H1 (cell line): ENCODE measurements around the gene PRR5.

ENCODE experiments used
- ATF2 ChIP-seq: IDR thresholded peaks from 2 replicates; pipeline ENCODE4 v1.6.1; 2012; ENCODE audit warnings: low read length, inconsistent platforms
- BRCA1 ChIP-seq: IDR thresholded peaks from 2 replicates; pipeline ENCODE4 v1.6.1; 2012; ENCODE audit warnings: low read depth, low read length, improper control_type of control experiment
- CHD2 ChIP-seq: IDR thresholded peaks from 2 replicates; pipeline ENCODE4 v1.6.1; 2012; ENCODE audit warnings: low read length, improper control_type of control experiment
- CTCF ChIP-seq, 3 experiments: IDR thresholded peaks; 1 replicate in 2 of 3; 2 replicates in 1 of 3; pipeline versions ENCODE4 v1.5.1 to v1.6.1; 2011; ENCODE audit warnings: low read length in 3 of 3, mild to moderate bottlenecking in 3 of 3, inconsistent platforms in 2 of 3, low read depth in 1 of 3, moderate library complexity in 1 of 3; ENCODE audit not compliant: insufficient read depth in 1 of 3; ENCODE audit errors: control extremely low read depth in 1 of 3
- EP300 ChIP-seq, 2 experiments: IDR thresholded peaks; 1 replicate in 1 of 2; 2 replicates in 1 of 2; pipeline ENCODE4 v1.6.1; 2011 to 2012; ENCODE audit warnings: low read depth in 2 of 2, low read length in 2 of 2, mild to moderate bottlenecking in 2 of 2, borderline replicate concordance in 1 of 2, inconsistent platforms in 1 of 2, moderate library complexity in 1 of 2
- EZH2 ChIP-seq: fragments of 200-600 bp; sonication (generic); IDR thresholded peaks from 2 replicates; pipeline ENCODE4 v1.7.1; 2012; ENCODE audit warnings: low read depth, mild to moderate bottlenecking, moderate library complexity, low read length, inconsistent platforms; ENCODE audit not compliant: severe bottlenecking
- POLR2A ChIP-seq, 2 experiments: IDR thresholded peaks; 1 replicate in 1 of 2; 2 replicates in 1 of 2; pipeline ENCODE4 v1.6.1; 2011; ENCODE audit warnings: low read depth in 2 of 2, low read length in 2 of 2, mild to moderate bottlenecking in 2 of 2; ENCODE audit errors: control extremely low read depth in 1 of 2
- POLR2AphosphoS5 ChIP-seq: IDR thresholded peaks from 2 replicates; pipeline ENCODE4 v1.6.1; 2011; ENCODE audit warnings: low read depth, low read length
- RXRA ChIP-seq: IDR thresholded peaks from 2 replicates; pipeline ENCODE4 v1.6.1; 2011; ENCODE audit warnings: low read depth, mild to moderate bottlenecking, low read length, moderate library complexity; ENCODE audit not compliant: insufficient read depth
- USF2 ChIP-seq: IDR thresholded peaks from 2 replicates; pipeline ENCODE4 v1.6.1; 2011; ENCODE audit warnings: low read length, improper control_type of control experiment
- ZNF274 ChIP-seq: IDR thresholded peaks from 2 replicates; pipeline ENCODE4 v1.7.0; 2012; ENCODE audit warnings: low read length, borderline replicate concordance; ENCODE audit errors: extremely low read depth

- TF ChIP-seq USF2 = no peak
- no peak for TF ChIP-seq POLR2A (IDR thresholded peaks at IDR 0.05; ENCODE audit: control extremely low read depth in 1 of 2, low read depth in 2 of 2, low read length in 2 of 2)
- TF ChIP-seq BRCA1 = no peak
- no peak for TF ChIP-seq CTCF (IDR thresholded peaks at IDR 0.05; ENCODE audit: control extremely low read depth in 1 of 3, insufficient read depth in 1 of 3, low read depth in 1 of 3, low read length in 3 of 3)
- no peak for TF ChIP-seq ZNF274
- TF ChIP-seq ATF2 = no peak
- no peak for TF ChIP-seq EZH2
- TF ChIP-seq RXRA = no peak
- no peak for TF ChIP-seq CHD2
- no peak for TF ChIP-seq POLR2AphosphoS5
- TF ChIP-seq EP300 (IDR thresholded peaks at IDR 0.05; ENCODE audit: borderline replicate concordance in 1 of 2, low read depth in 2 of 2, low read length in 2 of 2) = no peak
Observed at GRCh38 chr22:44700456-44700855, 1.5 kb upstream of the PRR5 start.
